Endothelial cell of umbilical vein (primary cell): Measurements from ENCODE around the gene HTR1E. TPM values are rescaled to one million over a fixed set of nuclear protein-coding genes. Genes with fewer than 3 reads are reported as not detected.
"Not testable (repeated sequence)": the region's sequence is repeated elsewhere in the genome, so short reads cannot be mapped to it uniquely, and the experiment has no call there.

Experiments used
- BruUV-seq: library from RNA; stranded (reverse); fragments of 400-500 nt; replicated peaks from 2 replicates; lab custom pipeline; 2021; lab: Mats Ljungman, UMichigan
- CTCF ChIA-PET: fragments of 300-600, 350-600 bp; sonication (Branson Sonifier 250); formaldehyde crosslinking; loops from one replicate; lab custom pipeline; 2021; ENCODE audit warnings: antibody characterized with exemption, inconsistent platforms; lab: Charles Lee
- POLR2A ChIA-PET: fragments of 300-600, 350-600 bp; sonication (Branson Sonifier 250); formaldehyde crosslinking; loops from one replicate; lab custom pipeline; 2021; ENCODE audit warnings: antibody characterized with exemption, inconsistent platforms; lab: Charles Lee
- DNase-seq: peaks from one replicate; pipeline ENCODE4 v3.0.0-alpha.2; 2011; ENCODE audit warnings: low read depth, low spot score
- FAIRE-seq: peaks from 2 replicates; lab custom pipeline; 2011; peaks lifted over from hg19 to GRCh38; lab: Jason Lieb, UNC
- H2AFZ ChIP-seq: 2 replicates; pipeline ENCODE4 v1.6.0; 2012; ENCODE audit warnings: low read depth, low read length, control low read depth, inconsistent platforms
- H3K27ac ChIP-seq: 2 replicates; pipeline ENCODE4 v1.5.1; 2011; ENCODE audit warnings: low read depth, mild to moderate bottlenecking, control low read depth, low read length, moderate library complexity; ENCODE audit not compliant: insufficient read depth
- H3K27me3 ChIP-seq, 2 experiments: 2 replicates each; pipeline versions ENCODE4 v1.6.0 to v1.6.1; 2011; ENCODE audit warnings: low read length in 2 of 2, mixed read lengths in 1 of 2; ENCODE audit not compliant: control insufficient read depth in 2 of 2, insufficient read depth in 2 of 2
- H3K36me3 ChIP-seq, 2 experiments: 2 replicates in 1 of 2; 3 replicates in 1 of 2; pipeline ENCODE4 v1.5.1; 2011; ENCODE audit warnings: low read length in 2 of 2, mild to moderate bottlenecking in 1 of 2, moderate library complexity in 1 of 2; ENCODE audit not compliant: control insufficient read depth in 2 of 2, insufficient read depth in 2 of 2; ENCODE audit errors: extremely low read depth in 1 of 2
- H3K4me1 ChIP-seq: 3 replicates; pipeline ENCODE4 v1.5.1; 2011; ENCODE audit warnings: mild to moderate bottlenecking, low read length; ENCODE audit not compliant: control insufficient read depth, insufficient read depth; ENCODE audit errors: extremely low read depth
- H3K4me2 ChIP-seq: 2 replicates; pipeline ENCODE4 v1.6.1; 2011; ENCODE audit warnings: low read length, control low read depth, mixed read lengths; ENCODE audit not compliant: insufficient read depth
- H3K4me3 ChIP-seq, 3 experiments: fragments of 200-600 bp in 1 of 3; sonication (generic), shearing (Covaris generic) in 1 of 3; replicated peaks in 1 of 3; 2 replicates each; pipeline ENCODE4 v1.5.1; 2011 to 2016; ENCODE audit warnings: control low read depth in 3 of 3, low read length in 3 of 3, mild to moderate bottlenecking in 2 of 3, inconsistent platforms in 1 of 3, low read depth in 1 of 3, moderate library complexity in 1 of 3; ENCODE audit not compliant: insufficient read depth in 1 of 3
- H3K79me2 ChIP-seq: 2 replicates; pipeline ENCODE4 v1.6.0; 2012; ENCODE audit warnings: low read length, inconsistent platforms; ENCODE audit not compliant: control insufficient read depth, insufficient read depth
- H3K9ac ChIP-seq: replicated peaks from 2 replicates; pipeline ENCODE3; 2011; ENCODE audit warnings: low read length, control low read depth; ENCODE audit not compliant: insufficient read depth; ENCODE audit errors: extremely low read depth
- H3K9me1 ChIP-seq: replicated peaks from 3 replicates; pipeline ENCODE4 v1.6.0; 2011; ENCODE audit warnings: mild to moderate bottlenecking, low read length; ENCODE audit not compliant: control insufficient read depth, insufficient read depth; ENCODE audit errors: extremely low read depth
- H3K9me3 ChIP-seq: replicated peaks from 2 replicates; pipeline ENCODE4 v1.5.1; 2012; ENCODE audit warnings: low read length, inconsistent platforms; ENCODE audit not compliant: control insufficient read depth, insufficient read depth
- H4K20me1 ChIP-seq: replicated peaks from 2 replicates; pipeline ENCODE3; 2011; ENCODE audit warnings: mild to moderate bottlenecking, low read length; ENCODE audit not compliant: control insufficient read depth, insufficient read depth; ENCODE audit errors: extremely low read depth
- EZH2 ChIP-seq: IDR thresholded peaks from 2 replicates; pipeline ENCODE4 v1.6.1; 2012; ENCODE audit warnings: borderline replicate concordance, low read depth, mild to moderate bottlenecking, moderate library complexity, low read length, inconsistent platforms; ENCODE audit not compliant: severe bottlenecking
- FOS ChIP-seq: IDR thresholded peaks from 2 replicates; pipeline ENCODE4 v1.6.1; 2011; ENCODE audit warnings: mild to moderate bottlenecking, low read length, moderate library complexity, borderline replicate concordance; ENCODE audit not compliant: insufficient read depth
- GATA2 ChIP-seq: IDR thresholded peaks from 2 replicates; pipeline ENCODE4 v1.7.0; 2011; ENCODE audit warnings: low read depth, mild to moderate bottlenecking, moderate library complexity, mixed read lengths, low read length; ENCODE audit not compliant: insufficient read length, insufficient read depth
- JUN ChIP-seq: IDR thresholded peaks from 2 replicates; pipeline ENCODE4 v1.6.1; 2011; ENCODE audit warnings: borderline replicate concordance, low read depth; ENCODE audit not compliant: insufficient read length, insufficient read depth
- MYC ChIP-seq: IDR thresholded peaks from one replicate; pipeline ENCODE4 v1.6.1; 2011; ENCODE audit warnings: mild to moderate bottlenecking, low read depth, low read length
- POLR2AphosphoS5 ChIP-seq: IDR thresholded peaks from 2 replicates; pipeline ENCODE4 v1.6.1; 2012; ENCODE audit warnings: low read depth, mild to moderate bottlenecking, control low read depth, low read length, moderate library complexity; ENCODE audit not compliant: insufficient read depth
- dilution Hi-C: fragments of 300-500 bp; cut with MboI; formaldehyde crosslinking; loops from one replicate; pipeline ENCODE4 v1.15.0; 2019; ENCODE audit warnings: low sequenced_read_pairs; ENCODE audit not compliant: extremely low pct_ligation_motif_present
- intact Hi-C: fragments of 100-400 bp; cut with micrococcal nuclease; formaldehyde crosslinking; loops from one replicate; pipeline ENCODE4 v1.10.0; 2022
- polyA plus RNA-seq, 4 experiments: library from polyadenylated mRNA; depleted of rRNA in 3 of 4; stranded (reverse) in 3 of 4; unstranded in 1 of 4; fragments of >200 nt; gene quantifications; 2 replicates each; pipeline versions ENCODE4 v1.2.1 to v1.2.3, GENCODE V29; 2011 to 2012; ENCODE audit warnings: missing spikeins in 1 of 4
- total RNA-seq: library from RNA; stranded (reverse); gene quantifications from 2 replicates; pipeline ENCODE4 v1.2.3, GENCODE V29; 2021
- TF ChIP-seq, protein P1 (sequence below): IDR thresholded peaks from 2 replicates; pipeline ENCODE4 v1.6.1; 2011; ENCODE audit not compliant: insufficient read depth, insufficient read length
- TF ChIP-seq, protein P2 (sequence below), 2 donors: IDR thresholded peaks; 1 replicate in 1 of 2; 2 replicates in 1 of 2; pipeline ENCODE4 v1.5.1; 2011; ENCODE audit warnings: low read length in 2 of 2, mild to moderate bottlenecking in 2 of 2, moderate library complexity in 2 of 2, control low read depth in 1 of 2, inconsistent platforms in 1 of 2, low read depth in 1 of 2; ENCODE audit not compliant: insufficient read depth in 1 of 2; ENCODE audit errors: extremely low read depth in 1 of 2

Gene HTR1E
- total and polyA plus RNA-seq, 2 donors (not counting 3 experiments of a cell fraction or from before 2014, with no cell fraction given), result not detected

DNA sequence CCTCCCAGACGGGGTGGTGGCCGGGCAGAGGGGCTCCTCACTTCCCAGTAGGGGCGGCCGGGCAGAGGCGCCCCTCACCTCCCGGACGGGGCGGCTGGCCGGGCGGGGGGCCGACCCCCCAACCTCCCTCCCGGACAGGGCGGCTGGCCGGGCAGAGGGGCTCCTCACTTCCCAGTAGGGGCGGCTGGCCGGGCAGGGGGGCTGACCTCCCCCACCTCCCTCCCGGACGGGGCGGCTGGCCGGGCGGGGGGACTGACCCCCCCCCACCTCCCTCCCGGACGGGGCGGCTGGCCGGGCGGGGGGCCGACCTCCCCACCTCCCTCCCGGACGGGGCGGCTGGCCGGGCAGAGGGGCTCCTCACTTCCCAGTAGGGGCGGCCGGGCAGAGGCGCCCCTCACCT is 72.3 kb downstream of the HTR1E start:
- FAIRE-seq, H3K27ac ChIP-seq, intact Hi-C loops, H3K9ac ChIP-seq, H3K9me3 ChIP-seq, POLR2A ChIA-PET, H3K4me3 ChIP-seq, H4K20me1 ChIP-seq, H2AFZ ChIP-seq, BruUV-seq, H3K36me3 ChIP-seq, H3K4me2 ChIP-seq, H3K4me1 ChIP-seq, H3K79me2 ChIP-seq, dilution Hi-C loops, H3K27me3 ChIP-seq, DNase-seq, CTCF ChIA-PET, H3K9me1 ChIP-seq: not testable (repeated sequence)

DNA sequence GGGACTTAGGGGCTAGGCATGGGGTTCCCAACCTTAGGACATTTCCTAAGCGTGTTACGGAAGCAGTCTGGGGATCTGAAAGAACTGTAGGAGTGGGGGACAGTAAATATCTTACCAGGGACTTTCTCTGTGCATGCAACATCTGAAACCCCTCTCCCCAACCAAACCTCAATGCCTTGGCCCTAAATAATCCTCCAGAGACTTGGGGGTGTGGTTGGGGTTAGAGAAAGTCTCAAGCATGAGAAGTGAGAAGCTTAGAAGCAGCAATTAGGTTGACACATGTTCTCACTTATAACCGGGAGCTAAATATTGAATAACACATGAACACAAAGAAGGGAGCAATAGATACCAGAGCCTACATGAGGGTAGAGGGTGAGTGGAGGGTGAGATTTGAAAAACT is 74.7 kb downstream of the HTR1E start:
- Histone ChIP-seq H3K4me3 (no peak overlapping the region), H3K79me2 (no peaks in the 10 kb centered on the region), H3K9me3 (no peaks in the 10 kb centered on the region), H2AFZ (no peak overlapping the region), H3K4me2 (no peak overlapping the region), H3K27ac (no peak overlapping the region), H4K20me1 (no peaks in the 10 kb centered on the region), H3K4me1 (no peaks in the 10 kb centered on the region), H3K9ac (no peak overlapping the region), H3K27me3 (no peaks in the 10 kb centered on the region), H3K9me1 (no peaks in the 10 kb centered on the region), H3K36me3 (no peaks in the 10 kb centered on the region)
- CTCF ChIA-PET, result no interaction called here
- TF ChIP-seq JUN (no peak), MYC (no peak), EZH2 (no peak), GATA2 (no peak), FOS (no peak), POLR2AphosphoS5 (no peak)
- TF ChIP-seq, protein P1, sequence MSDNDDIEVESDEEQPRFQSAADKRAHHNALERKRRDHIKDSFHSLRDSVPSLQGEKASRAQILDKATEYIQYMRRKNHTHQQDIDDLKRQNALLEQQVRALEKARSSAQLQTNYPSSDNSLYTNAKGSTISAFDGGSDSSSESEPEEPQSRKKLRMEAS, result no peak
- TF ChIP-seq, protein P2, sequence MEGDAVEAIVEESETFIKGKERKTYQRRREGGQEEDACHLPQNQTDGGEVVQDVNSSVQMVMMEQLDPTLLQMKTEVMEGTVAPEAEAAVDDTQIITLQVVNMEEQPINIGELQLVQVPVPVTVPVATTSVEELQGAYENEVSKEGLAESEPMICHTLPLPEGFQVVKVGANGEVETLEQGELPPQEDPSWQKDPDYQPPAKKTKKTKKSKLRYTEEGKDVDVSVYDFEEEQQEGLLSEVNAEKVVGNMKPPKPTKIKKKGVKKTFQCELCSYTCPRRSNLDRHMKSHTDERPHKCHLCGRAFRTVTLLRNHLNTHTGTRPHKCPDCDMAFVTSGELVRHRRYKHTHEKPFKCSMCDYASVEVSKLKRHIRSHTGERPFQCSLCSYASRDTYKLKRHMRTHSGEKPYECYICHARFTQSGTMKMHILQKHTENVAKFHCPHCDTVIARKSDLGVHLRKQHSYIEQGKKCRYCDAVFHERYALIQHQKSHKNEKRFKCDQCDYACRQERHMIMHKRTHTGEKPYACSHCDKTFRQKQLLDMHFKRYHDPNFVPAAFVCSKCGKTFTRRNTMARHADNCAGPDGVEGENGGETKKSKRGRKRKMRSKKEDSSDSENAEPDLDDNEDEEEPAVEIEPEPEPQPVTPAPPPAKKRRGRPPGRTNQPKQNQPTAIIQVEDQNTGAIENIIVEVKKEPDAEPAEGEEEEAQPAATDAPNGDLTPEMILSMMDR (IDR thresholded peaks at IDR 0.05; ENCODE audit: extremely low read depth in 1 of 2, insufficient read depth in 1 of 2, low read depth in 1 of 2, low read length in 2 of 2), result no peak
- no TSS peak for BruUV-seq
- POLR2A ChIA-PET, result no interaction called here
- intact Hi-C loops, result no loop called here
- FAIRE-seq (no peak), DNase-seq (no peak)
- dilution Hi-C loops, result no loop called here
